ENCODE results near the gene OSBPL3. TPM values are rescaled to one million over a fixed set of nuclear protein-coding genes. Genes with fewer than 3 reads are reported as not detected.

Gene OSBPL3
- total RNA-seq, 1 experiment from 2014 or later: 9.2 TPM

DNA sequence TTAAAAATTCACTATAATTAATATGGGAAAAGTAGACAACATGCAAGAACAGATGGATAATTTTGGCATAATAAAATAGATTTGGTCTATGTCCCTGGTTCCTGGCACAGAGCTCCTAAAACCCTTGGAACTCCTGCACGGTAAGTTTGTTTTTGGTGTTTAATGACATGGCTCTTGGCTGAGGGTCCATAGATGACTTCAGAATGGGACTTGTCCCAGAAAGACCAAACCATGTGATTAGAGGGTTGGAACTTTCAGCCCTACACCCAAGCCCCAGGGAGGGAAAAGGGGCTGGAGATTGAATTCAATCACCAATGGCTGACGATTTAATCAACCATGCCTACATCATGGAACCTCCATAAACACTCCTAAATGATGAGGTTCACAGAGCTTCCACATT lies 210.1 kb downstream of the OSBPL3 start:
- Histone ChIP-seq H3K9me3 (ENCODE audit: control insufficient read depth, insufficient read depth, low read depth, low read length) (no peaks in the 10 kb centered on the region), H3K27me3 (ENCODE audit: control insufficient read depth, insufficient read depth, low read length) (no peaks in the 10 kb centered on the region; the same call in 1 of the 2 replicates), H3K4me1 (ENCODE audit: control insufficient read depth, insufficient read depth, low read length) (no peaks in the 10 kb centered on the region), H3K4me3 (ENCODE audit: low read depth in 2 of 2, low read length in 2 of 2) (no peak overlapping the region), H3K36me3 (ENCODE audit: control insufficient read depth, insufficient read depth, low read length) (no peaks in the 10 kb centered on the region), H3K27ac (ENCODE audit: low read length) (no peak overlapping the region)
- no peak for ATAC-seq
- DNase-seq (ENCODE audit: low read depth, low spot score): no peak
- CTCF ChIA-PET: no interaction called here
- in situ Hi-C loops (cut with HindIII; ENCODE audit: low pct_unique_long_range_greater_than_20kb, low sequenced_read_pairs) (no loop called here), intact Hi-C loops (cut with micrococcal nuclease; ENCODE audit: unreplicated experiment) (no loop called here)
- no TSS peak for BruUV-seq (replicated peaks)
- no peak for TF ChIP-seq TCF7L2 (IDR thresholded peaks at IDR 0.05; ENCODE audit: low read depth, low read length)
- no peak for TF ChIP-seq SIN3A (IDR thresholded peaks at IDR 0.05; ENCODE audit: borderline replicate concordance, insufficient read depth, low read depth, low read length)
- TF ChIP-seq CTCF (IDR thresholded peaks at IDR 0.05): no peak
- no peak for TF ChIP-seq POLR2AphosphoS5 (IDR thresholded peaks at IDR 0.05; ENCODE audit: low read depth, low read length)
- TF ChIP-seq, protein P1, sequence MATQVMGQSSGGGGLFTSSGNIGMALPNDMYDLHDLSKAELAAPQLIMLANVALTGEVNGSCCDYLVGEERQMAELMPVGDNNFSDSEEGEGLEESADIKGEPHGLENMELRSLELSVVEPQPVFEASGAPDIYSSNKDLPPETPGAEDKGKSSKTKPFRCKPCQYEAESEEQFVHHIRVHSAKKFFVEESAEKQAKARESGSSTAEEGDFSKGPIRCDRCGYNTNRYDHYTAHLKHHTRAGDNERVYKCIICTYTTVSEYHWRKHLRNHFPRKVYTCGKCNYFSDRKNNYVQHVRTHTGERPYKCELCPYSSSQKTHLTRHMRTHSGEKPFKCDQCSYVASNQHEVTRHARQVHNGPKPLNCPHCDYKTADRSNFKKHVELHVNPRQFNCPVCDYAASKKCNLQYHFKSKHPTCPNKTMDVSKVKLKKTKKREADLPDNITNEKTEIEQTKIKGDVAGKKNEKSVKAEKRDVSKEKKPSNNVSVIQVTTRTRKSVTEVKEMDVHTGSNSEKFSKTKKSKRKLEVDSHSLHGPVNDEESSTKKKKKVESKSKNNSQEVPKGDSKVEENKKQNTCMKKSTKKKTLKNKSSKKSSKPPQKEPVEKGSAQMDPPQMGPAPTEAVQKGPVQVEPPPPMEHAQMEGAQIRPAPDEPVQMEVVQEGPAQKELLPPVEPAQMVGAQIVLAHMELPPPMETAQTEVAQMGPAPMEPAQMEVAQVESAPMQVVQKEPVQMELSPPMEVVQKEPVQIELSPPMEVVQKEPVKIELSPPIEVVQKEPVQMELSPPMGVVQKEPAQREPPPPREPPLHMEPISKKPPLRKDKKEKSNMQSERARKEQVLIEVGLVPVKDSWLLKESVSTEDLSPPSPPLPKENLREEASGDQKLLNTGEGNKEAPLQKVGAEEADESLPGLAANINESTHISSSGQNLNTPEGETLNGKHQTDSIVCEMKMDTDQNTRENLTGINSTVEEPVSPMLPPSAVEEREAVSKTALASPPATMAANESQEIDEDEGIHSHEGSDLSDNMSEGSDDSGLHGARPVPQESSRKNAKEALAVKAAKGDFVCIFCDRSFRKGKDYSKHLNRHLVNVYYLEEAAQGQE (IDR thresholded peaks at IDR 0.05; ENCODE audit: insufficient read depth in 1 of 2, low read depth in 2 of 2, low read length in 1 of 2): no peak
- POLR2A ChIA-PET: no interaction called here

GRCh38 chr7:24769014-24769830 lies 210.8 kb downstream of the OSBPL3 start:
- no peak for ATAC-seq
- no peak for TF ChIP-seq CTCF (IDR thresholded peaks at IDR 0.05)
- TF ChIP-seq POLR2AphosphoS5 (IDR thresholded peaks at IDR 0.05; ENCODE audit: low read depth, low read length): no peak
- Histone ChIP-seq H3K4me3 (ENCODE audit: low read depth in 2 of 2, low read length in 2 of 2) (no peak overlapping the region), H3K9me3 (ENCODE audit: control insufficient read depth, insufficient read depth, low read depth, low read length) (no peaks in the 10 kb centered on the region), H3K27ac (ENCODE audit: low read length) (no peak overlapping the region), H3K4me1 (ENCODE audit: control insufficient read depth, insufficient read depth, low read length) (no peaks in the 10 kb centered on the region), H3K36me3 (ENCODE audit: control insufficient read depth, insufficient read depth, low read length) (no peaks in the 10 kb centered on the region), H3K27me3 (ENCODE audit: control insufficient read depth, insufficient read depth, low read length) (no peaks in the 10 kb centered on the region; the same call in 1 of the 2 replicates)
- BruUV-seq (replicated peaks): no TSS peak
- in situ Hi-C loops (cut with HindIII; ENCODE audit: low pct_unique_long_range_greater_than_20kb, low sequenced_read_pairs): no loop called here
- intact Hi-C loops (cut with micrococcal nuclease; ENCODE audit: unreplicated experiment): no loop called here
- CTCF ChIA-PET: no interaction called here
- POLR2A ChIA-PET: no interaction called here
- no peak for DNase-seq (ENCODE audit: low read depth, low spot score)

Measured in Panc1 (cell line).